PFSK-1 (cell line): ENCODE results near the gene MYOG.

Experiments
- FOXP2 ChIP-seq: optimal IDR thresholded peaks from 2 replicates; pipeline ENCODE3; 2011; ENCODE audit warnings: borderline replicate concordance, control low read depth, inconsistent platforms; ENCODE audit not compliant: insufficient read depth; ENCODE audit errors: extremely low read length, extremely low read depth
- POLR2AphosphoS5 ChIP-seq: IDR thresholded peaks from 2 replicates; pipeline ENCODE4 v1.6.1; 2012; ENCODE audit warnings: low read depth, mild to moderate bottlenecking, control low read depth, low read length, moderate library complexity
- REST ChIP-seq, 2 experiments: IDR thresholded peaks; 2 replicates each; pipeline versions ENCODE4 v1.6.1 to v1.8.0; 2011 to 2012; ENCODE audit warnings: low read depth in 2 of 2, low read length in 2 of 2, control low read depth in 1 of 2, inconsistent platforms in 1 of 2, mild to moderate bottlenecking in 1 of 2, moderate library complexity in 1 of 2; ENCODE audit not compliant: insufficient read depth in 1 of 2
- SIN3A ChIP-seq: IDR thresholded peaks from 2 replicates; pipeline ENCODE4 v1.6.1; 2012; ENCODE audit warnings: mild to moderate bottlenecking, low read length, moderate library complexity, borderline replicate concordance; ENCODE audit not compliant: insufficient read depth
- TAF1 ChIP-seq: IDR thresholded peaks from 2 replicates; pipeline ENCODE4 v1.6.1; 2012; ENCODE audit warnings: low read length, control low read depth, borderline replicate concordance; ENCODE audit not compliant: insufficient read depth

GRCh38 chr1:203056012-203056411 is 29.8 kb downstream of the MYOG start:
- TF ChIP-seq POLR2AphosphoS5 (no peak), FOXP2 (no peak), SIN3A (no peak), TAF1 (no peak), REST (IDR thresholded peaks at IDR 0.05; ENCODE audit: insufficient read depth in 1 of 2, low read depth in 2 of 2, low read length in 2 of 2) (no peak)
